Endothelial cell of umbilical vein (primary cell): ENCODE results near the gene FPR1.

Source experiments
- EZH2 ChIP-seq: IDR thresholded peaks from 2 replicates; pipeline ENCODE4 v1.6.1; 2012; ENCODE audit warnings: borderline replicate concordance, low read depth, mild to moderate bottlenecking, moderate library complexity, low read length, inconsistent platforms; ENCODE audit not compliant: severe bottlenecking
- JUN ChIP-seq: IDR thresholded peaks from 2 replicates; pipeline ENCODE4 v1.6.1; 2011; ENCODE audit warnings: borderline replicate concordance, low read depth; ENCODE audit not compliant: insufficient read length, insufficient read depth
- MYC ChIP-seq: IDR thresholded peaks from one replicate; pipeline ENCODE4 v1.6.1; 2011; ENCODE audit warnings: mild to moderate bottlenecking, low read depth, low read length
- POLR2A ChIP-seq: IDR thresholded peaks from 2 replicates; pipeline ENCODE4 v1.6.1; 2012; ENCODE audit warnings: low read depth, mild to moderate bottlenecking, control low read depth, low read length
- POLR2AphosphoS5 ChIP-seq: IDR thresholded peaks from 2 replicates; pipeline ENCODE4 v1.6.1; 2012; ENCODE audit warnings: low read depth, mild to moderate bottlenecking, control low read depth, low read length, moderate library complexity; ENCODE audit not compliant: insufficient read depth
- TF ChIP-seq, protein P1 (sequence below), 2 donors: IDR thresholded peaks; 1 replicate in 1 of 2; 2 replicates in 1 of 2; pipeline ENCODE4 v1.5.1; 2011; ENCODE audit warnings: low read length in 2 of 2, mild to moderate bottlenecking in 2 of 2, moderate library complexity in 2 of 2, control low read depth in 1 of 2, inconsistent platforms in 1 of 2, low read depth in 1 of 2; ENCODE audit not compliant: insufficient read depth in 1 of 2; ENCODE audit errors: extremely low read depth in 1 of 2

DNA sequence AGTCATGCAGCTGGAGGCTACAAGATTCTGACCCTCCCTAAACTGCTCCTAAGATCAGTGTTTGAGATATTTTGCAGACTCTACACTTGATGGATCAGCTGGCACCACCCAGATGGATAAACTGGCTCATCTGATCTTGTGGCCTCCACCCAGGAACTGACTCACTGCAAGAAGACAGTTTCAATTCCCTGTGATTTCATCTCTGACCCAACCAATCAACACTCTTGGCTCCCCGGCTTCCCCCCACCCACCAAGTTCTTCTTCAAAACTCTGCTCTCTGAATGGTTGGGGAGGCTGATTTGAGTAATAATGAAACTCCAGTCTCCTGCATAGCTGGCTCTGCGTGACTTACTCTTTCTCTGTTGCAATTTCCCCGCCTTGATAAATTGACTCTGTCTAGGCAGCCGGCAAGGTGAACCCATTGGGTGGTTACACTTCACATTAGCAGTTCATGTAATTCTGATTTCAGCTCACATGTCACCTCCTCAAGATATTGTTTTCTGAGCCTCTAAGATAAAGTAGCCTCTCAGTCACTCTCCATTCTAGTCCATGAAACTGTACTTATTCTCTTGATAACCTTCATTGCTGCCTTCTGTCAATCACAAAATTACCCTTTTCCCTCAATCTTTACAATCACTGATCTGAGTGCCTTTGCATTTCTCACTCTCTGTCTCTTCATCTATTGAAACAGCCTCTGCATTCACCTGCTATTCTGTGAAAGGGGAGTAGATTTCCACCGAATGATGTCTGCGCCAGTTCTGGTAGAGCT lies 33.4 kb upstream of the FPR1 start:
- TF ChIP-seq EZH2 (no peak), POLR2A (no peak), JUN (no peak), MYC (no peak), POLR2AphosphoS5 (no peak)
- TF ChIP-seq, protein P1, sequence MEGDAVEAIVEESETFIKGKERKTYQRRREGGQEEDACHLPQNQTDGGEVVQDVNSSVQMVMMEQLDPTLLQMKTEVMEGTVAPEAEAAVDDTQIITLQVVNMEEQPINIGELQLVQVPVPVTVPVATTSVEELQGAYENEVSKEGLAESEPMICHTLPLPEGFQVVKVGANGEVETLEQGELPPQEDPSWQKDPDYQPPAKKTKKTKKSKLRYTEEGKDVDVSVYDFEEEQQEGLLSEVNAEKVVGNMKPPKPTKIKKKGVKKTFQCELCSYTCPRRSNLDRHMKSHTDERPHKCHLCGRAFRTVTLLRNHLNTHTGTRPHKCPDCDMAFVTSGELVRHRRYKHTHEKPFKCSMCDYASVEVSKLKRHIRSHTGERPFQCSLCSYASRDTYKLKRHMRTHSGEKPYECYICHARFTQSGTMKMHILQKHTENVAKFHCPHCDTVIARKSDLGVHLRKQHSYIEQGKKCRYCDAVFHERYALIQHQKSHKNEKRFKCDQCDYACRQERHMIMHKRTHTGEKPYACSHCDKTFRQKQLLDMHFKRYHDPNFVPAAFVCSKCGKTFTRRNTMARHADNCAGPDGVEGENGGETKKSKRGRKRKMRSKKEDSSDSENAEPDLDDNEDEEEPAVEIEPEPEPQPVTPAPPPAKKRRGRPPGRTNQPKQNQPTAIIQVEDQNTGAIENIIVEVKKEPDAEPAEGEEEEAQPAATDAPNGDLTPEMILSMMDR (IDR thresholded peaks at IDR 0.05; ENCODE audit: extremely low read depth in 1 of 2, insufficient read depth in 1 of 2, low read depth in 1 of 2, low read length in 2 of 2): no peak
